ENCODE measurements around the gene ANKRD16. TPM values are rescaled to one million over a fixed set of nuclear protein-coding genes. Genes with fewer than 3 reads are reported as not detected.

The ANKRD16 gene
- polyA plus RNA-seq, 1 donor from 2014 or later: 14.2 TPM

DNA sequence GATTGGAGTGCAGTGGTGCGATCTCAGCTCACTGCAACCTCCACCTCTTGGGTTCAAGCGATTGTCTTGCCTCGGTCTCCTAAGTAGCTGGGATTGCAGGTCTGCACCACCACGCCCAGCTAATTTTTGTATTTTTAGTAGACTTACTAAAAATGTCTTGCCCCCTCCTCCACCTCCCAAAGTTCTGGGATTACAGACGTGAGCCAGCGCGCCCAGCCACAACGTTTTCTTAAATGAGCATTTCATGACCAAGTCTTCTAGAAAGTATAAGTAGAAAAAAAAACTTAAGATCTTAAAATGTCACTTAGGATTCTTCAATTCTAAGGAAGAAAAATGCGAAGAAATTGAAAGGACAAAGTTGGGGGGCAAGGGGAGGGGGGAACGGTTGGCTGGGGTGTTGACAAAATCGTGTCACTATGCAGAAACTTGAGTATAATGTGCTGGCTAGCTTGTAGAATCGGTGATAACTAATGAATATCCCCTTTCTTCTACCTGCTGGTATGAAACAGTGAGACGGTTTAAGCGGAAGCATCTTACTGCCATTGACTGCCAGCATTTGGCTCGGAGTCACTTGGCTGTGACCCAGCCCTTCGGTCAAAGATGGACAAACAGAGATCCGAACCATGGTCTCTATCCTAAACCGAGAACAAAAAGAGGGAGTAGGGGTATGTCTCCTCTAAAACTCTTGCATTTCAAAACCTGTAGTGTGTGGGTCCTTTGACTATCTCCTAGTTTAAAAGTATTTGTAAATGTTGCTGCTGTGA lies 13.0 kb upstream of the ANKRD16 start:
- H3K27me3 ChIP-seq (ENCODE audit: insufficient read depth, low read depth, low read length): no peaks in the 10 kb centered on the region
- H3F3A ChIP-seq (ENCODE audit: insufficient read depth, low read length, poor library complexity, severe bottlenecking): no peaks in the 10 kb centered on the region
- no peak overlapping the region for H3K27ac ChIP-seq (ENCODE audit: low read length)
- H3K9ac ChIP-seq (ENCODE audit: low read length): no peak overlapping the region
- H3K9me2 ChIP-seq (ENCODE audit: insufficient read depth, low read length): no peaks in the 10 kb centered on the region
- H3K36me3 ChIP-seq (ENCODE audit: insufficient read depth, low read length): peaks cover 5% of the 10 kb centered on the region
- no peak overlapping the region for H2AFZ ChIP-seq (ENCODE audit: low read depth, low read length)
- H3K4me2 ChIP-seq (ENCODE audit: low read length): no peak overlapping the region
- TF ChIP-seq POLR2AphosphoS5 (IDR thresholded peaks at IDR 0.05) (no peak), EZH2 (IDR thresholded peaks at IDR 0.05; ENCODE audit: borderline replicate concordance, insufficient read depth, low read length, poor library complexity, severe bottlenecking) (no peak), TAF1 (IDR thresholded peaks at IDR 0.05; ENCODE audit: low read depth) (no peak), SMC3 (conservative IDR thresholded peaks at IDR 0.05; ENCODE audit: poor library complexity) (no peak), CTCF (IDR thresholded peaks at IDR 0.05; ENCODE audit: poor library complexity, severe bottlenecking) (no peak), EP300 (conservative IDR thresholded peaks at IDR 0.05; ENCODE audit: poor library complexity, severe bottlenecking) (no peak), REST (IDR thresholded peaks at IDR 0.05; ENCODE audit: borderline replicate concordance) (no peak), RAD21 (conservative IDR thresholded peaks at IDR 0.05) (no peak), MXI1 (conservative IDR thresholded peaks at IDR 0.05; ENCODE audit: poor library complexity, severe bottlenecking) (no peak)
- peaks cover 7% of the 10 kb centered on the region for H3K79me2 ChIP-seq (replicated peaks; ENCODE audit: insufficient read depth, low read length)
- no peak overlapping the region for H3K4me3 ChIP-seq (ENCODE audit: low read length)
- no peaks in the 10 kb centered on the region for H3K9me3 ChIP-seq (ENCODE audit: low read length)
- no peaks in the 10 kb centered on the region for H4K20me1 ChIP-seq (ENCODE audit: insufficient read depth)

DNA sequence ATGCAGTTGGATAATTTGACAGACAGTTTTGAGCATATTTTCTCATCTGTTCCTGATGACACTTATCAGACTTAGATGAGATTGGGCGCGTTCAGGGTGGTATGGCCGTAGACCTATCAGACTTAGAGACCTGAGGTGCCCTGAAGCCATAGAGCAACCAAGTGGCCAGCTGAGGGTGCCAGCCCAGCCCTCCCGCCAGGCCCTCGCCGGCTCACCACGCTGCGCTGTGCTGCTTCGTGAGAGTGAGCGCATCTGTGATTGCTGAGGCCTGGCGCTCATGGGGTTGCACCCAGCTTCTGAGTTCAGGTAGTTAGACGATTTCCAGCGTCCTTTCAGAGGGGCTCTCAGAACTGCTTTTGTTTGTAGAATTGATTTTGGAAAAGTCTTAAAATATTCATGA lies 10.6 kb upstream of the ANKRD16 start:
- no peak overlapping the region for H3K4me2 ChIP-seq (ENCODE audit: low read length)
- no peaks in the 10 kb centered on the region for H3F3A ChIP-seq (ENCODE audit: insufficient read depth, low read length, poor library complexity, severe bottlenecking)
- H2AFZ ChIP-seq (ENCODE audit: low read depth, low read length): no peak overlapping the region
- peaks cover 6% of the 10 kb centered on the region for H3K36me3 ChIP-seq (ENCODE audit: insufficient read depth, low read length)
- no peaks in the 10 kb centered on the region for H4K20me1 ChIP-seq (ENCODE audit: insufficient read depth)
- TF ChIP-seq REST (IDR thresholded peaks at IDR 0.05; ENCODE audit: borderline replicate concordance) (no peak), EP300 (conservative IDR thresholded peaks at IDR 0.05; ENCODE audit: poor library complexity, severe bottlenecking) (no peak), RAD21 (conservative IDR thresholded peaks at IDR 0.05) (no peak), EZH2 (IDR thresholded peaks at IDR 0.05; ENCODE audit: borderline replicate concordance, insufficient read depth, low read length, poor library complexity, severe bottlenecking) (no peak), SMC3 (conservative IDR thresholded peaks at IDR 0.05; ENCODE audit: poor library complexity) (no peak), CTCF (IDR thresholded peaks at IDR 0.05; ENCODE audit: poor library complexity, severe bottlenecking) (no peak), TAF1 (IDR thresholded peaks at IDR 0.05; ENCODE audit: low read depth) (no peak), MXI1 (conservative IDR thresholded peaks at IDR 0.05; ENCODE audit: poor library complexity, severe bottlenecking) (no peak), POLR2AphosphoS5 (IDR thresholded peaks at IDR 0.05) (no peak)
- H3K79me2 ChIP-seq (replicated peaks; ENCODE audit: insufficient read depth, low read length): peaks cover 12% of the 10 kb centered on the region
- no peaks in the 10 kb centered on the region for H3K27me3 ChIP-seq (ENCODE audit: insufficient read depth, low read depth, low read length)
- H3K9me2 ChIP-seq (ENCODE audit: insufficient read depth, low read length): no peaks in the 10 kb centered on the region
- H3K4me3 ChIP-seq (ENCODE audit: low read length): no peak overlapping the region
- no peaks in the 10 kb centered on the region for H3K9me3 ChIP-seq (ENCODE audit: low read length)
- no peak overlapping the region for H3K27ac ChIP-seq (ENCODE audit: low read length)
- no peak overlapping the region for H3K9ac ChIP-seq (ENCODE audit: low read length)
